ENCODE measurements around the gene APLN.

Gene APLN

DNA sequence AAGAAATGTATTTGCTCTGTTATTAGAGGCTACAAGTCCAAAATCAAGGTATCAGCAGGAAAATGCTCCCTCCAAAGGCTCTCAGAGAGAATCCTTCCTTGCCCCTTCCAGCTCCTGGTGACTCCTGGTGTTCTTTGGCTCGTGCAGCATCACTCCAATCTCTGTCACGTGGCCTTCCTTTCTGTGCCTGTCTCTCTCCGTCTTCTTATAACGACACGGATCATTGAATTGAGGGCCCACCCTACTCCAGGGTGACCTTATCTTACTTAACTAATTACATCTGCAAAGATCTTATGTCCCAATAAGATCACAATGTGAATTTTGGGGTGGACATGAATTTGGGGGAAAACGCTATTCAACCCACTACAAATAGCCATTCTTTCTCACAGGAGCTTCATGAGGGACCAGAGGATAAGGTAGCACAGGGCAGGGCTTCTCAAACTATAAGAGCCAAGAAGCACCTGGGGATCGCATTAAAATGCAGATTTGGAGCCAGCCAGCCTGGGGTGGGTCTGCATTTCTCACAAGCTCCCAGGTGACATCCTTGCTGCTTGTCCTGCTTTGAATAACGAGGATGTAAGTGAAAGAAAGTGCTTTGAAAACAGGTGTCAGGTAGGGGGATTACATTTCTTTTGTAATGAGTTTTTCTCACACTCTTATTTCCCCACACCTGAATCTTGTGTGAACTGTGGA lies 41.9 kb upstream of the APLN start:
- DNase-seq (ENCODE audit: extremely low read depth, low read depth), result no peak
- TF ChIP-seq, protein P1, sequence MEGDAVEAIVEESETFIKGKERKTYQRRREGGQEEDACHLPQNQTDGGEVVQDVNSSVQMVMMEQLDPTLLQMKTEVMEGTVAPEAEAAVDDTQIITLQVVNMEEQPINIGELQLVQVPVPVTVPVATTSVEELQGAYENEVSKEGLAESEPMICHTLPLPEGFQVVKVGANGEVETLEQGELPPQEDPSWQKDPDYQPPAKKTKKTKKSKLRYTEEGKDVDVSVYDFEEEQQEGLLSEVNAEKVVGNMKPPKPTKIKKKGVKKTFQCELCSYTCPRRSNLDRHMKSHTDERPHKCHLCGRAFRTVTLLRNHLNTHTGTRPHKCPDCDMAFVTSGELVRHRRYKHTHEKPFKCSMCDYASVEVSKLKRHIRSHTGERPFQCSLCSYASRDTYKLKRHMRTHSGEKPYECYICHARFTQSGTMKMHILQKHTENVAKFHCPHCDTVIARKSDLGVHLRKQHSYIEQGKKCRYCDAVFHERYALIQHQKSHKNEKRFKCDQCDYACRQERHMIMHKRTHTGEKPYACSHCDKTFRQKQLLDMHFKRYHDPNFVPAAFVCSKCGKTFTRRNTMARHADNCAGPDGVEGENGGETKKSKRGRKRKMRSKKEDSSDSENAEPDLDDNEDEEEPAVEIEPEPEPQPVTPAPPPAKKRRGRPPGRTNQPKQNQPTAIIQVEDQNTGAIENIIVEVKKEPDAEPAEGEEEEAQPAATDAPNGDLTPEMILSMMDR (IDR thresholded peaks at IDR 0.05; ENCODE audit: low read depth, low read length, missing control alignments), result no peak
- no peak overlapping the region for H3K4me3 ChIP-seq (replicated peaks; ENCODE audit: low read depth, low read length)

DNA sequence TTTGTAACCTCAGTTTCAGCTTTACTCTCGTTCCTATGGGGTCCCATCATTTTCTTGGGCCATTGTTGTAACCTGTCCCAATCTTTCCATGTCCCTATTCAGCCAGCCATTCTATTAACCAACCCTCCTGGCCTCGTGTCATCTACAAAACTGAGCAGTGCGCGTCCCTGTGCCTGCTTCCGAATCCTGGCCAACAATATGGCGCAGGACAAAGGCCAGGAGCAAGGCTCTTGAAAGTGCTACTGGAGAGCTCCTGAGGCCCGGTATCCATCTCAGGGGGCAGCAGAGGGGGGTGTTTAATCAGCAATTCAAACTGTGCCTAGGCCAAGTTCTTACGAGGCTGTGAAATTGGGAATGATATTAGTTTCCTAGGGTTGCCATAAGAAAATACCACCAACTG lies 41.2 kb upstream of the APLN start:
- DNase-seq (ENCODE audit: extremely low read depth, low read depth), result no peak
- TF ChIP-seq, protein P1 (IDR thresholded peaks at IDR 0.05; ENCODE audit: low read depth, low read length, missing control alignments), result no peak
- H3K4me3 ChIP-seq (replicated peaks; ENCODE audit: low read depth, low read length), result no peak overlapping the region

DNA sequence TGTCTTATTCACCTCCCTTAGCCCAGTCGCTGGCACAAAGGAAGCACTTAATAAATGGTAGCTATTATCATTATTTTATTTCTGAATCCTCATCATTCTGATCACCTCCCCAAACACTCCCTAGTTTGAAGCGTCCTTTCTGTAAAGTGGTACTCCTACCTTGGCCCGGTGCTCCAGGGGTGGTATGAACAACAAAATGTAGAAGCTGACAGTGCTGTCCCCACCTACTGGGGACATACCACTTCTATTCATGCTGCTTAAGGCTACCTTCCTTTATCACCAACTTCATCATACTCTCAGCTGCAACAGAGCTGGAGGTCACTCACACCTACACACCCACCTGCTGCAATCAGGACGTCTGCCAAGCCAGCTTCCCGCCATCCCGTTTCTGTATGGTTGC lies 40.8 kb upstream of the APLN start:
- H3K4me3 ChIP-seq (replicated peaks; ENCODE audit: low read depth, low read length), result no peak overlapping the region
- TF ChIP-seq, protein P1 (IDR thresholded peaks at IDR 0.05; ENCODE audit: low read depth, low read length, missing control alignments), result no peak
- no peak for DNase-seq (ENCODE audit: extremely low read depth, low read depth)

DNA sequence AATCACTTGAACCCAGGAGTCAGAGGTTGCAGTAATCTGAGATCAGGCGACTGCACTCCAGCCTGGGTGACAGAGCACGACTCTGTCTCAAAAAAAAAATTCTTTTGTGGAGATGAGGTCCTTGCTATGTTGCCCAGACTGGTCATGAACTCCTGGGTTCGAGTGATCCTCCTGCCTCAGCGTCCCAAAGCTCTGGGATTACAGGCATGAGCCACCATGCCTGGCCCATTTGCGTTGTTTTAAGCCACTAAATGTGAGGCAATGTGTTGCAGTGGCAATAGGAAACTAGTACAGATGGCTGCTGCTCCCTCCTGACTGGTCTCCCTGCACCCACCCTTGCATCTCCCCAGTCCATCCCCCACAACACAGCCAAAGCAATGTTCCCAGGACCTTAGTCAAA lies 40.0 kb upstream of the APLN start:
- no peak for DNase-seq (ENCODE audit: extremely low read depth, low read depth)
- H3K4me3 ChIP-seq (replicated peaks; ENCODE audit: low read depth, low read length), result no peak overlapping the region
- TF ChIP-seq, protein P1 (IDR thresholded peaks at IDR 0.05; ENCODE audit: low read depth, low read length, missing control alignments), result no peak

DNA sequence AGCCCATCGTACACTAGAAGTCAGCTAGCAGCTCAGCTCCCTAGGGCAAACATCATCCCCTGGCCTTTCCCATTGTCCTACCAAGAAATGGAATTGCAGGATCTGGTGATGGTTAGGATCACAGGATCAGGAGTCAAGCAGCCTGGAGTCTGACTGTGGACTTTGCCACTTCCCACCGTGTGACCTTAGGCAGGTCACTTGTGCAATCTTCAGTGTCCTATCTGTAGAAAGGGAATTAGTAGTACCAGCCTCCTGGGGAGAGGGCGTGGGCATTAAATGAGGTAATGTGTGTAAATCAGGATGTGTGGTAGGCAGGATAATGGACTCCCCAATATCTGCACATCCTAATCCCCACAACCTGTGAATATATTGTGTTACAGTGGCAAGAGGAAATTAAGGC lies 38.6 kb upstream of the APLN start:
- TF ChIP-seq, protein P1 (IDR thresholded peaks at IDR 0.05; ENCODE audit: low read depth, low read length, missing control alignments), result no peak
- no peak for DNase-seq (ENCODE audit: extremely low read depth, low read depth)

DNA sequence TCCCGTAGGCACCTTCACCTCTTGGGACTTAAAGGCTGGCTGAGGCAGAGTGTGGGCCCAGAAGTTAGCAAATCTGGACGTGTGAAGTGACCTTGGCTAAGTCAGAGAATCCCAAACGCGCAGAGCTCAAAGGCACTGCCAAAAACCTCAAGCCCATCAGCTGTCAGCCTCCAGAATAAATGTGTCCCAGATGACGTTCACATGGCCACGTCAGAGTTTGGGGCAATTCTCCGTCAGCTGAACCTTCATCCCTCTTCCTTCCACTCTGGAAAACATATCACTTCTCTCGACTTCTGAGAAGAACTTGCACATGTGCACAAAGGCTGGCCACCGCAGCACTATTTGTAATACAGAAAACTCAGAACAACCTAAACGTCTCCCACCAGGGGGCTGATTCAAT lies 35.7 kb upstream of the APLN start:
- DNase-seq (ENCODE audit: extremely low read depth, low read depth), result no peak
- TF ChIP-seq, protein P1 (IDR thresholded peaks at IDR 0.05; ENCODE audit: low read depth, low read length, missing control alignments), result no peak
- no peak overlapping the region for H3K4me3 ChIP-seq (replicated peaks; ENCODE audit: low read depth, low read length)

More for the DNA sequence above, 38.6 kb upstream of the APLN start:
- no peak overlapping the region for H3K4me3 ChIP-seq (replicated peaks; ENCODE audit: low read depth, low read length)

DNA sequence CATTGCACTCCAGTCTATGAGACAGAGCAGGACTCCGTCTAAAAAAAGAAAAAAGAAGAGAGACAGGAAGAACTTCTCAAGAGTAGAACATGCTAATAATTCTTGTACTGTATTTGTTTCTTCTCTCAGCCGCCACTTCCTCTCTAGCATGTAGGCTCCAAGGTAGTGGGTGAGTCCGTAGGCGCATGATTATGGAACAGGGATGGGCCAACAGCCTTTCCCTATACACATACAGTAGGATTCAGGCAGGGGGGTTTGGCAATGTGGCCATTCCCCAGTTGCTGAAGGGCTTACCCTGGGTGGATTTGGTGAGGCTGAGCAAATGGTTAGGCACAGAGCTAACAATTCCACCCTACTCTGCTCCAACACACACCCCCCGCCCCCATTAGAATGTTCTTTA lies 35.0 kb upstream of the APLN start:
- no peak overlapping the region for H3K4me3 ChIP-seq (replicated peaks; ENCODE audit: low read depth, low read length)
- TF ChIP-seq, protein P1 (IDR thresholded peaks at IDR 0.05; ENCODE audit: low read depth, low read length, missing control alignments), result no peak
- no peak for DNase-seq (ENCODE audit: extremely low read depth, low read depth)

Data from HFF-Myc (cell line).